Measurements from ENCODE around the gene CHCHD6. TPM values are rescaled to one million over a fixed set of nuclear protein-coding genes. Genes with fewer than 3 reads are reported as not detected.

The CHCHD6 gene
- total and polyA plus RNA-seq, 2 of the 4 experiments (the other 2 are of a cell fraction): 18.8 to 28.9 TPM

DNA sequence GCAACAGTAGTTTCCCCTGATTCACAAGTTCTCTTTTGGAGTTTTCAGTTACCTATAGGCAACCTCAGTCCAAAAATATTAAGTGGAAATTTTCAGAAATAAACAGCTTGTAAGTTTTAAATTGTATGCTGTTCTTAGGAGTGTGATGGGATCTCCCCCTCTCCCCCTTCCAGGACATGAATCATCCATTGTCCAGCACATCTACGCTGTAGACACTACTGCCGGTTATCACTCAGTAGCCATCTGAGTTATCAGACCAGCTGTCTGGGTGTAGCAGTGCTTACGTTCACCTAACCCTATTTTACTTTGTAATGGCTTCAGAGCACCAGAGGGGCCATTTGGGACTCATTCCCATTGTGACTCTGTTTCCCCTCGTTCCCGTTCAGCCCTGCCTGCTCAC lies 182.2 kb downstream of the CHCHD6 start:
- H4K8ac ChIP-seq (ENCODE audit: low read depth in 2 of 2, low read length in 2 of 2): no peak overlapping the region
- no peak for TF ChIP-seq RFX5 (IDR thresholded peaks at IDR 0.05; ENCODE audit: low read depth, low read length)
- TF ChIP-seq NFE2L2 (IDR thresholded peaks at IDR 0.05; ENCODE audit: low read depth, low read length): no peak
- TF ChIP-seq, protein P1, sequence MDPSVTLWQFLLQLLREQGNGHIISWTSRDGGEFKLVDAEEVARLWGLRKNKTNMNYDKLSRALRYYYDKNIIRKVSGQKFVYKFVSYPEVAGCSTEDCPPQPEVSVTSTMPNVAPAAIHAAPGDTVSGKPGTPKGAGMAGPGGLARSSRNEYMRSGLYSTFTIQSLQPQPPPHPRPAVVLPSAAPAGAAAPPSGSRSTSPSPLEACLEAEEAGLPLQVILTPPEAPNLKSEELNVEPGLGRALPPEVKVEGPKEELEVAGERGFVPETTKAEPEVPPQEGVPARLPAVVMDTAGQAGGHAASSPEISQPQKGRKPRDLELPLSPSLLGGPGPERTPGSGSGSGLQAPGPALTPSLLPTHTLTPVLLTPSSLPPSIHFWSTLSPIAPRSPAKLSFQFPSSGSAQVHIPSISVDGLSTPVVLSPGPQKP (IDR thresholded peaks at IDR 0.05; ENCODE audit: borderline replicate concordance, low read depth, low read length): no peak
- no peak for TF ChIP-seq POLR2A (IDR thresholded peaks at IDR 0.05; ENCODE audit: low read depth, low read length)
- TF ChIP-seq CHD1 (IDR thresholded peaks at IDR 0.05; ENCODE audit: low read depth, low read length): no peak
- no peak overlapping the region for H3K27ac ChIP-seq (ENCODE audit: insufficient read depth, low read length)
- no peaks in the 10 kb centered on the region for H3K27me3 ChIP-seq (ENCODE audit: control insufficient read depth, insufficient read depth, low read length)
- H2BK120ac ChIP-seq (ENCODE audit: low read depth, low read length): no peak overlapping the region
- no peak overlapping the region for H3K4me3 ChIP-seq (ENCODE audit: insufficient read depth, low read depth, low read length)
- no peak overlapping the region for H2BK20ac ChIP-seq (ENCODE audit: low read depth, low read length)
- ChIA-PET POLR2A (ENCODE audit: unreplicated experiment) (no interaction called here), CTCF (no interaction called here)
- no peak overlapping the region for H3K4ac ChIP-seq (ENCODE audit: low read depth, low read length)
- H3K9ac ChIP-seq (ENCODE audit: low read depth, low read length): no peak overlapping the region
- no peak overlapping the region for H3K56ac ChIP-seq (ENCODE audit: extremely low read depth, insufficient read depth, low read length)
- no peak overlapping the region for H4K5ac ChIP-seq (ENCODE audit: low read depth, low read length)
- BruUV-seq (replicated peaks): no TSS peak
- H3K79me1 ChIP-seq (ENCODE audit: low read depth in 1 of 2, low read length in 2 of 2): no peaks in the 10 kb centered on the region
- no peak overlapping the region for H3K4me2 ChIP-seq (ENCODE audit: low read depth, low read length)
- ATAC-seq (ENCODE audit: low read depth) (no peak), DNase-seq (peak; percentile 36)
- H3K18ac ChIP-seq (ENCODE audit: low read depth, low read length): no peak overlapping the region
- H3K9me1 ChIP-seq (ENCODE audit: insufficient read depth, low read length): peaks cover 3% of the 10 kb centered on the region; the same call in 1 of the 2 replicates
- no peak overlapping the region for H2AFZ ChIP-seq (replicated peaks; ENCODE audit: low read length, poor library complexity)
- no peak overlapping the region for H2BK15ac ChIP-seq (ENCODE audit: low read depth, low read length)
- no peaks in the 10 kb centered on the region for H3K36me3 ChIP-seq (ENCODE audit: control insufficient read depth, insufficient read depth, low read length)
- H4K91ac ChIP-seq (ENCODE audit: insufficient read depth, low read depth, low read length): no peak overlapping the region
- 96% methylated on average over 4 of the region's 5 CpGs; no CpG with 5 or more reads in 1 of the 2 experiments for WGBS, 2 experiments (ENCODE audit: extremely low coverage in 2 of 2, insufficient read length in 1 of 2)
- no peaks in the 10 kb centered on the region; the same call in 1 of the 2 replicates for H4K20me1 ChIP-seq (ENCODE audit: insufficient read depth, low read length)
- H2BK5ac ChIP-seq (ENCODE audit: low read depth, low read length, poor library complexity, severe bottlenecking): no peak overlapping the region
- in situ Hi-C loops (cut with MboI; ENCODE audit: low sequenced_read_pairs) (no loop called here), dilution Hi-C loops (cut with HindIII; ENCODE audit: low sequenced_read_pairs, unreplicated experiment) (no loop called here), intact Hi-C loops (cut with micrococcal nuclease) (no loop called here)
- no peak overlapping the region for H3K14ac ChIP-seq (replicated peaks; ENCODE audit: low read depth, low read length)
- no peak overlapping the region; the same call in 1 of the 2 replicates for H2AK5ac ChIP-seq (ENCODE audit: low read depth, low read length)
- H3K4me1 ChIP-seq (ENCODE audit: control insufficient read depth, insufficient read depth, low read length): peaks cover 10% of the 10 kb centered on the region
- no peaks in the 10 kb centered on the region for H3K9me3 ChIP-seq (ENCODE audit: control insufficient read depth, insufficient read depth, low read length)
- no peak overlapping the region for H2AK9ac ChIP-seq (replicated peaks; ENCODE audit: low read depth, low read length, poor library complexity)
- no peak overlapping the region for H3K23ac ChIP-seq (ENCODE audit: low read depth, low read length)

All from IMR-90 (cell line).